KOPT-K1 (cell line): ENCODE measurements around the gene SAMD9.

Experiments
- H3K27ac ChIP-seq: fragments of 200-600 bp; sonication (generic); 2 replicates; pipeline ENCODE4 v1.5.1; 2016; ENCODE audit warnings: antibody characterized with exemption, mild to moderate bottlenecking, low read depth, low read length; ENCODE audit not compliant: poor library complexity, severe bottlenecking
- H3K36me3 ChIP-seq: fragments of 200-600 bp; sonication (generic); 2 replicates; pipeline ENCODE4 v1.5.1; 2017; ENCODE audit warnings: antibody characterized with exemption, mild to moderate bottlenecking, low read length, moderate library complexity; ENCODE audit not compliant: insufficient read depth
- H3K9me3 ChIP-seq: fragments of 200-600 bp; sonication (generic); 2 replicates; pipeline ENCODE4 v1.5.1; 2017; ENCODE audit warnings: antibody characterized with exemption, low read length, mild to moderate bottlenecking; ENCODE audit not compliant: insufficient read depth, poor library complexity, severe bottlenecking

The SAMD9 gene

GRCh38 chr7:93117852-93118530 lies at the start of gene SAMD9:
TSS of gene SAMD9 (minus strand) at chr7:93117979. CDS start at chr7:93106097, 11,882 bp downstream.
- Histone ChIP-seq H3K36me3 (peaks cover 4% of the 10 kb centered on the region; the same call in 1 of the 2 replicates), H3K27ac (peak within 1 kb of the TSS; percentile 81), H3K9me3 (peaks cover 11% of the 10 kb centered on the region)

- H3K9me3 ChIP-seq = peaks cover 37% of the 10 kb centered on the region
- no peaks in the 10 kb centered on the region for H3K36me3 ChIP-seq
- H3K27ac ChIP-seq = no peak overlapping the region
Observed at GRCh38 chr7:93165447-93165846, 47.7 kb upstream of the SAMD9 start.

DNA sequence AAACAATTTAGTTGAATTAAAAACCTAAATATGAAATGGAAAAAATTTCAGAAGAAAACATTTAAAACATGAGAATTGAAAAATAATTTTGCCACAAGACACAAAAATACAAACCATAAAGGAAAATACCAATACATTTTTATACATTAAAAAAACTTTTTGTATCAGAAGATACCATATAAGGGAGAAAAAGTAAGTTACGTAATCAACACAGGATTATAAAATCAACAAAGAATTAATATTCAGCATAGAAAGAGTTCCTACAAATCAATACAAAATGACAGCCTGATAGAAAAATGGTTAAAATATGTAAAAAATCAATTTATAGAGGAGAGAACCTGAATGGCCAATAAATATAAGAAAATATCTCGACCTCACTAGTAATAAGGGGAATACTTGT lies 47.0 kb upstream of the SAMD9 start:
- Histone ChIP-seq H3K9me3 (peaks cover 31% of the 10 kb centered on the region), H3K36me3 (no peaks in the 10 kb centered on the region), H3K27ac (no peak overlapping the region)

DNA sequence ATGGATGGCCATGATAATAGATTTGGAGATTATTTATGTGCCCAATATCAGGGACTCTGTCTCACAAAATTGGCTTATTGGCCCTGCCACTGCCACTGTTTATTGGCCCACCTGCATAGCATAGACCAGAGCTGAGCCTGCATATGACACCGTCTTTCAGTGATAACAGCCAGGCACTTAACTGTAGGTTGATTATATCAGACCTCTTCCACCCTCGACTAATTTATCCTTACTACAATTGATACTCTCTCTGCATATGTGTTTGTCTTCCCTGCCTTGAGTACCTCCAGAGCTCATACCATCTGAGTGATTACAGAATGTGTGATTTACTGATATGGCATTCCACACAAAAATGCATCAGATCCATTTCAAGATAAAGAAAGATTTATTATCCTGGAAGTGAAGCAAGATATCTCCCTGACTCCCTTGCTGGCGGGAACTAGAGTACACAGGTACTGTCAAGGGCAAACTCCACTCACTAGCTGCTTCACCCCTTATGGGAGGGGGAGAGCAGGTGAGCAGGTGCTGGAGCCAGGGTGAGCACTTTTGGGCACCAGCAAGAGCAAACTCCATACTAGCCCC lies 43.5 kb upstream of the SAMD9 start:
- Histone ChIP-seq H3K36me3 (no peaks in the 10 kb centered on the region), H3K27ac (no peak overlapping the region), H3K9me3 (peaks cover 19% of the 10 kb centered on the region)

GRCh38 chr7:93160410-93160809 lies 42.6 kb upstream of the SAMD9 start:
- no peaks in the 10 kb centered on the region for H3K36me3 ChIP-seq
- H3K9me3 ChIP-seq = peaks cover 19% of the 10 kb centered on the region
- H3K27ac ChIP-seq = no peak overlapping the region

- no peaks in the 10 kb centered on the region for H3K36me3 ChIP-seq
- peaks cover 19% of the 10 kb centered on the region for H3K9me3 ChIP-seq
- H3K27ac ChIP-seq = no peak overlapping the region
Observed at GRCh38 chr7:93159490-93159889, 41.7 kb upstream of the SAMD9 start.

DNA sequence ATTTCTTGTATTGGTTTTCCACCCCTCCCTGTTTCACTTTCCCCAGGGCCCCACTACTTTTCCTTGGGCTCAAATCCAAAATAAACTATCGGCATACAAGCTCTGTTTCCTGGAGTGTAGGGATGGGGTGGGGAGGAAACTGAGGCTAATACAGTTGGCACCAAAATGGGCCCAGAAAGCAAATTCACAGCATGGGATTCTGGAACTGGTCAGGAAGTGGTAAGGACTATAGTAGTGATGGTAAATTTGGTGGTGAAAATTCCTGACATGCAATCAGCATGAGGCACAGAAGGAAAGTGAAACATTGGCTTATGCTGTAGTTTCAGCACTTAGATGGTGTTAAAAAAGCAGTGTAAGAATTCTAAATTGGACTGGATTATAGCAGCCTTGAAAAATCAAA lies 39.1 kb upstream of the SAMD9 start:
- Histone ChIP-seq H3K9me3 (peaks cover 9% of the 10 kb centered on the region), H3K27ac (no peak overlapping the region), H3K36me3 (no peaks in the 10 kb centered on the region)

DNA sequence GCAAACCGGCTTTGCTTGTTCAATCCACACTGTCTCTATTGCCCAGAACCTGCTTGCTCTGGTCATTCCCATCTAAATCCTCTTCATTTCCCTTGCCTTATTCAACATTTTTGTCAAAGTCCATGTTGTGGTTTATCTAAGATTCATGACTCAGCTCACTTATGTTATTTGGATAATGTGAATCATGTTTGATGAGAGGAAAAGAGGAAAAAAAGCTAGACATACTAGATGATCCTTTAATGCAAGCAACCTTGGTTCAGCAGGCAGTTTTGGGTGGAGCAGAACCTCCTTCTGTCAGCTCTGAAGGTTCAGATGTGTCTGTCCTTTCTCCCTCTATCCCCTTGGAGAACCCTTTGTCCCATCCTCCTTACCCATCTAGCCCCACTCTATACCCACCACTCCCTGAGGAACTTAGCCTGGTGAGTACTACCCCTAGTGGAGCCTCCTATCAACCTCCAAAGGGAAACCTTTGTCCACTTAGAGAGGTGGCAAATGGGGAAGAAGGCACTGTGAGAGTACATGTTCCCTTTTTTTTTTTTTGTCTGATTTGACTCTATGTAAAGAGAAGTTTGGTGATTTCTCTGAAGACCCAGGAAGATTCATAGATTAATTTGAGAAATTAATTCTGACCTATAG lies 32.5 kb upstream of the SAMD9 start:
- no peaks in the 10 kb centered on the region for H3K9me3 ChIP-seq
- H3K27ac ChIP-seq = no peak overlapping the region
- H3K36me3 ChIP-seq = no peaks in the 10 kb centered on the region

DNA sequence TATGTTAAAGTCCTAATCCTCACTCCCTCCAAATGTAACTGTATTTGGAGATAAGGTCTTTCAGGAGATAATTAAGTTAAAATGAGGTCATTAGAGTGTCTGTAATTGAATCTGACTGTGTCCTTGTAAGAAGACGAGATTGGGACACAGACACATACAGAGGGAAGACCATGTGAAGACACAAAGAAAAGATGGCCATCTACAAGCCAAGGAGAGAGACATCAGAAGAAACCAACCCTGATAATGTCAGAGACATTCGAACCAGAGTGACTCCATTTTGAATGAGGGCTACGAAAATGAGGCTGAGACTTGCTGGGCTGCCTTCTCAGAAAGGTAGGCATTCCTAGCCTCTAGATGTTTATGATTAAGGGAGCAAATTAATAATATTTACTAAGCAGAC lies 30.9 kb upstream of the SAMD9 start:
- no peaks in the 10 kb centered on the region for H3K36me3 ChIP-seq
- H3K27ac ChIP-seq = peak overlapping the region; percentile 60
- H3K9me3 ChIP-seq = no peaks in the 10 kb centered on the region

- peak within 1 kb of the TSS; percentile 60 for H3K27ac ChIP-seq
- no peaks in the 10 kb centered on the region for H3K36me3 ChIP-seq
- H3K9me3 ChIP-seq = no peaks in the 10 kb centered on the region
Observed at GRCh38 chr7:93148144-93148543, 30.4 kb upstream of the SAMD9 start, which contains the start of gene SAMD9L. TSS of gene SAMD9L (minus strand) at chr7:93148385. CDS start at chr7:93135971, 12,414 bp downstream.

- peak overlapping the region; percentile 60 for H3K27ac ChIP-seq
- no peaks in the 10 kb centered on the region for H3K9me3 ChIP-seq
- no peaks in the 10 kb centered on the region for H3K36me3 ChIP-seq
Observed at GRCh38 chr7:93147363-93147762, 29.6 kb upstream of the SAMD9 start.

GRCh38 chr7:93146472-93147141 lies 28.8 kb upstream of the SAMD9 start:
- no peaks in the 10 kb centered on the region for H3K9me3 ChIP-seq

GRCh38 chr7:93146036-93146435 lies 28.3 kb upstream of the SAMD9 start:
- H3K9me3 ChIP-seq = no peaks in the 10 kb centered on the region
- H3K36me3 ChIP-seq = no peaks in the 10 kb centered on the region
- no peak overlapping the region for H3K27ac ChIP-seq

More at GRCh38 chr7:93146472-93147141, 28.8 kb upstream of the SAMD9 start:
- H3K27ac ChIP-seq = peak overlapping the region; percentile 60
- no peaks in the 10 kb centered on the region for H3K36me3 ChIP-seq

- Histone ChIP-seq H3K27ac (no peak overlapping the region), H3K36me3 (no peaks in the 10 kb centered on the region), H3K9me3 (no peaks in the 10 kb centered on the region)
Observed at GRCh38 chr7:93145354-93145753, 27.6 kb upstream of the SAMD9 start.

- Histone ChIP-seq H3K36me3 (no peaks in the 10 kb centered on the region), H3K27ac (no peak overlapping the region), H3K9me3 (no peaks in the 10 kb centered on the region)
Observed at GRCh38 chr7:93142127-93142526, 24.3 kb upstream of the SAMD9 start.
